Panc1 (cell line): ENCODE results near the gene ASCL2. TPM values are rescaled to one million over a fixed set of nuclear protein-coding genes. Genes with fewer than 3 reads are reported as not detected.

ENCODE experiments used
- ATAC-seq: fragments of 200-7000 bp; cut with Tn5 transposase; 2 replicates; pipeline ENCODE4 v1.9.1; 2020; ENCODE audit warnings: mild to moderate bottlenecking, moderate library complexity
- BruUV-seq: library from RNA; stranded (reverse); fragments of 400-500 nt; replicated peaks from 2 replicates; lab custom pipeline; 2021; lab: Mats Ljungman, UMichigan
- CTCF ChIA-PET: fragments of 300-600 bp; sonication (Branson Sonifier 250); formaldehyde crosslinking; loops from one replicate; lab custom pipeline; 2022; ENCODE audit warnings: antibody characterized with exemption; lab: Charles Lee
- POLR2A ChIA-PET: fragments of 300-600 bp; sonication (Branson Sonifier 250); formaldehyde crosslinking; loops from one replicate; lab custom pipeline; 2022; ENCODE audit warnings: antibody characterized with exemption; lab: Charles Lee
- DNase-seq: peaks from one replicate; pipeline ENCODE4 v3.0.0-alpha.2; 2010; ENCODE audit warnings: low read depth, low spot score
- H3K27ac ChIP-seq: 2 replicates; pipeline ENCODE4 v1.5.1; 2011; ENCODE audit warnings: mild to moderate bottlenecking, low read length, inconsistent platforms
- H3K27me3 ChIP-seq: fragments of 200-500 bp; sonication (Bioruptor generic); 2 replicates; pipeline ENCODE4 v1.6.0; 2014; ENCODE audit warnings: low read length, inconsistent platforms; ENCODE audit not compliant: control insufficient read depth, insufficient read depth
- H3K36me3 ChIP-seq: fragments of 200-500 bp; sonication (Bioruptor generic); 2 replicates; pipeline ENCODE4 v1.5.1; 2014; ENCODE audit warnings: inconsistent platforms, mild to moderate bottlenecking, low read length, moderate library complexity; ENCODE audit not compliant: control insufficient read depth, insufficient read depth
- H3K4me1 ChIP-seq: 2 replicates; pipeline ENCODE4 v1.5.1; 2011; ENCODE audit warnings: inconsistent platforms, mild to moderate bottlenecking, low read length, moderate library complexity; ENCODE audit not compliant: control insufficient read depth, insufficient read depth
- H3K4me3 ChIP-seq, 2 experiments: 2 replicates each; pipeline ENCODE4 v1.5.1; 2011 to 2012; ENCODE audit warnings: low read depth in 2 of 2, low read length in 2 of 2, mild to moderate bottlenecking in 2 of 2, inconsistent platforms in 1 of 2, moderate library complexity in 1 of 2
- H3K9me3 ChIP-seq: fragments of 200-500 bp; sonication (Bioruptor generic); 2 replicates; pipeline ENCODE4 v1.5.1; 2014; ENCODE audit warnings: low read depth, mild to moderate bottlenecking, inconsistent platforms, low read length, moderate library complexity; ENCODE audit not compliant: control insufficient read depth, insufficient read depth
- POLR2AphosphoS5 ChIP-seq: IDR thresholded peaks from 2 replicates; pipeline ENCODE4 v1.6.1; 2012; ENCODE audit warnings: mild to moderate bottlenecking, low read depth, low read length, moderate library complexity
- SIN3A ChIP-seq: IDR thresholded peaks from 2 replicates; pipeline ENCODE4 v1.6.1; 2012; ENCODE audit warnings: low read depth, mild to moderate bottlenecking, low read length, moderate library complexity, borderline replicate concordance; ENCODE audit not compliant: insufficient read depth
- TCF7L2 ChIP-seq: IDR thresholded peaks from 2 replicates; pipeline ENCODE4 v1.6.1; 2011; ENCODE audit warnings: mild to moderate bottlenecking, low read depth, low read length, inconsistent platforms
- in situ Hi-C: cut with HindIII; loops from 2 replicates; pipeline ENCODE4 v1.10.0; 2016; ENCODE audit warnings: low sequenced_read_pairs, low pct_unique_long_range_greater_than_20kb
- intact Hi-C: fragments of 100-400 bp; cut with micrococcal nuclease; formaldehyde crosslinking; loops from one replicate; pipeline ENCODE4 v1.10.0; 2022; ENCODE audit not compliant: unreplicated experiment
- total RNA-seq: library from RNA; stranded (reverse); gene quantifications from one replicate; pipeline ENCODE4 v1.2.1, GENCODE V29; 2021; ENCODE audit not compliant: unreplicated experiment
- TF ChIP-seq, protein P1 (sequence below): fragments of 450-650 bp; IDR thresholded peaks from 2 replicates; pipeline ENCODE4 v1.5.1; 2017; ENCODE audit warnings: mild to moderate bottlenecking
- TF ChIP-seq, protein P2 (sequence below), 2 experiments: IDR thresholded peaks; 2 replicates each; pipeline ENCODE4 v1.6.1; 2011 to 2012; ENCODE audit warnings: low read depth in 2 of 2, control low read depth in 1 of 2, low read length in 1 of 2, mild to moderate bottlenecking in 1 of 2, moderate library complexity in 1 of 2; ENCODE audit not compliant: insufficient read depth in 1 of 2

ASCL2 gene
- total RNA-seq, 1 experiment from 2014 or later = not detected

DNA sequence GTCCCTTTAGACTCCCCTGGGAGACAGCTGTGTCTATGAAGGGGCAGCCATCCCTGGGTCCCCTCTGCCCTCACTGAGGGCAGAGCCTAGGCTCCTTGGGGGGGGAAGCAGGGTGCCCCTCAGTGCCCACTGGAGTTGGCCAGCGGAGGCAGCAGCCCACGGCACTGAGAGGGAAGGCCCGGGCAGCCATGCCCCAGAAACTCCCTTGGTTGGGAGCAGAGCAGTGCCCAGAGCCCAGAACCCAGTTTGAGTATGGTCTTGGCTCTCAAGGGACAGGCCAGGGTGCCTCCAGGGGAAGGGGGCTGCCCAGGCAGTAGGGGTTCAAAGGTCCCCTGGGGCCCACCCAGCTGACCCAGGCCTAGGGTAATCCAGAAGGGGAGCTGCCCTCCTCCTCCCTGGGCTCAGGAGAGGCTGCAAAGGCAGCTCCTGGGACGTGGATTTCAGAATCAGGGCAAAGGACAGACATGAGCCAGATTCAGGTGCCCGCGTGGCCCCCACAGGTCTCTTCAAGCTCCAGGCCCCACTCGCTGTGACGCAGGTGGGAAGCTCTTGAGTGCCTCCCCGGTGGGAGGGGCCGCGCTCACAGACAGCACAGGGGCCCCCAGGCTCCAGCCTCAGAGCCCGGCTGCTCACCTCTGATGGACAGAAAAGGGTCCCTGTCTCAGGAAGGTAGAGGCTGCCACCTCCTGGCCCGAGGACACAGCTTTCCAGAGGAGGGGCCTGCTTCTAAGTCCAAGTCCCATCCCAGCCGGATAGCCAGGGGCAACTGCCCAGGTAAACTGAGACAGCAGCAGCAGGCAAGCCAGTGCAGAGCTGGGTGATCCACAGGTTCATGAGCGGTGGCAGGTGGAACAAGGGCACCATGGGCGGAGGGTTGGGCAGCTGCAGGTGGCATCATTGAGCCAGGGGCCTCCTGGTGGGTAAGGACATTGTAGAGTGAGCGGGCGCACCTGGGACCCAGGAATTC is 28.7 kb upstream of the ASCL2 start:
- in situ Hi-C loops = no loop called here
- Histone ChIP-seq H3K4me3 (no peak overlapping the region), H3K4me1 (no peaks in the 10 kb centered on the region), H3K9me3 (no peaks in the 10 kb centered on the region), H3K27ac (no peak overlapping the region), H3K27me3 (peaks cover 5% of the 10 kb centered on the region; the same call in 1 of the 2 replicates), H3K36me3 (no peaks in the 10 kb centered on the region)
- no TSS peak for BruUV-seq
- DNase-seq = no peak
- POLR2A ChIA-PET = no interaction called here
- ATAC-seq = peak; percentile 82
- TF ChIP-seq SIN3A = no peak
- TF ChIP-seq, protein P1, sequence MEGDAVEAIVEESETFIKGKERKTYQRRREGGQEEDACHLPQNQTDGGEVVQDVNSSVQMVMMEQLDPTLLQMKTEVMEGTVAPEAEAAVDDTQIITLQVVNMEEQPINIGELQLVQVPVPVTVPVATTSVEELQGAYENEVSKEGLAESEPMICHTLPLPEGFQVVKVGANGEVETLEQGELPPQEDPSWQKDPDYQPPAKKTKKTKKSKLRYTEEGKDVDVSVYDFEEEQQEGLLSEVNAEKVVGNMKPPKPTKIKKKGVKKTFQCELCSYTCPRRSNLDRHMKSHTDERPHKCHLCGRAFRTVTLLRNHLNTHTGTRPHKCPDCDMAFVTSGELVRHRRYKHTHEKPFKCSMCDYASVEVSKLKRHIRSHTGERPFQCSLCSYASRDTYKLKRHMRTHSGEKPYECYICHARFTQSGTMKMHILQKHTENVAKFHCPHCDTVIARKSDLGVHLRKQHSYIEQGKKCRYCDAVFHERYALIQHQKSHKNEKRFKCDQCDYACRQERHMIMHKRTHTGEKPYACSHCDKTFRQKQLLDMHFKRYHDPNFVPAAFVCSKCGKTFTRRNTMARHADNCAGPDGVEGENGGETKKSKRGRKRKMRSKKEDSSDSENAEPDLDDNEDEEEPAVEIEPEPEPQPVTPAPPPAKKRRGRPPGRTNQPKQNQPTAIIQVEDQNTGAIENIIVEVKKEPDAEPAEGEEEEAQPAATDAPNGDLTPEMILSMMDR = peak; percentile 92
- intact Hi-C loops = loop anchor here (1.0 kb wide), 1 partner anchor 102 kb away; no protein-coding TSS in a partner anchor
- CTCF ChIA-PET = interaction anchor here (0.6 to 2.9 kb wide), 9 partner anchors 15 to 247 kb away, joined by 3 to 9 read pairs (median 4); no protein-coding TSS in a partner anchor

DNA sequence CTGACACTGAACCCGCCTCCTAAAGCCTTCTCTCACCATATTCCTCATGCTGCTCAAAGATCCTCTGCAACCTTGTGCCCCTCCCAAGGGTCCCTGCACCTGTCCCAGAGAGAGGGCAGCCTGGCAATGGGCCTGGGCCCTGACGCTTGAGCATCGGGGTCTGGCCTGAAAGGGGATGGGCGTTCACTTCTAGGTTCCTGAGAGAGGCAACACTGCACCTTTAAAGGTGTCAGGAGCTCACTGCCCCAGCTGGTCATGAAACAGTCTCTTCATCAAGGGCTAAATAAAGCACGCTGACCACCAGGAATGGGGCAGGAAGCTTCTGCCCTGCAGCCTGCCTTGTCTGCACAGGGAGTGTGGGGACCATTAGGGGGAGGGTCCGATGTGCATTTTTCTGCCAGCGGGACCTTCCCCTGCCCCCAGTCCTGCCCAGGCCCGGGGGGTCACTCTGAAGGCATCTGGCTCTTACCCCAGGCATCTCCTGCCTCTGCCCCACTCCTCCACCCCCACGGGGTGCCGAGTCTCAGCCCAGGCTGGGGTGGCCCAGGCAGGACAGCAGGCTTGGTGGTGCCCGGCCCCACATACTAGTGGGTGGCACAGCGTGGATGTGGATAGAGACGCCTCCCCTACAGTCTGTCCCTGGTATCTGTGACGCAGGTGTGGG is 27.9 kb upstream of the ASCL2 start:
- BruUV-seq = no TSS peak
- ChIA-PET POLR2A (no interaction called here), CTCF (interaction anchor here (1.0 to 2.9 kb wide), 5 partner anchors 89 to 122 kb away, joined by 4 to 9 read pairs (median 7); no protein-coding TSS in a partner anchor)
- no peak for DNase-seq
- no peak overlapping the region for H3K4me3 ChIP-seq
- no peaks in the 10 kb centered on the region for H3K9me3 ChIP-seq
- in situ Hi-C loops = no loop called here
- no peaks in the 10 kb centered on the region for H3K4me1 ChIP-seq
- peaks cover 5% of the 10 kb centered on the region; the same call in 1 of the 2 replicates for H3K27me3 ChIP-seq
- no peaks in the 10 kb centered on the region for H3K36me3 ChIP-seq
- H3K27ac ChIP-seq = no peak overlapping the region
- TF ChIP-seq, protein P2, sequence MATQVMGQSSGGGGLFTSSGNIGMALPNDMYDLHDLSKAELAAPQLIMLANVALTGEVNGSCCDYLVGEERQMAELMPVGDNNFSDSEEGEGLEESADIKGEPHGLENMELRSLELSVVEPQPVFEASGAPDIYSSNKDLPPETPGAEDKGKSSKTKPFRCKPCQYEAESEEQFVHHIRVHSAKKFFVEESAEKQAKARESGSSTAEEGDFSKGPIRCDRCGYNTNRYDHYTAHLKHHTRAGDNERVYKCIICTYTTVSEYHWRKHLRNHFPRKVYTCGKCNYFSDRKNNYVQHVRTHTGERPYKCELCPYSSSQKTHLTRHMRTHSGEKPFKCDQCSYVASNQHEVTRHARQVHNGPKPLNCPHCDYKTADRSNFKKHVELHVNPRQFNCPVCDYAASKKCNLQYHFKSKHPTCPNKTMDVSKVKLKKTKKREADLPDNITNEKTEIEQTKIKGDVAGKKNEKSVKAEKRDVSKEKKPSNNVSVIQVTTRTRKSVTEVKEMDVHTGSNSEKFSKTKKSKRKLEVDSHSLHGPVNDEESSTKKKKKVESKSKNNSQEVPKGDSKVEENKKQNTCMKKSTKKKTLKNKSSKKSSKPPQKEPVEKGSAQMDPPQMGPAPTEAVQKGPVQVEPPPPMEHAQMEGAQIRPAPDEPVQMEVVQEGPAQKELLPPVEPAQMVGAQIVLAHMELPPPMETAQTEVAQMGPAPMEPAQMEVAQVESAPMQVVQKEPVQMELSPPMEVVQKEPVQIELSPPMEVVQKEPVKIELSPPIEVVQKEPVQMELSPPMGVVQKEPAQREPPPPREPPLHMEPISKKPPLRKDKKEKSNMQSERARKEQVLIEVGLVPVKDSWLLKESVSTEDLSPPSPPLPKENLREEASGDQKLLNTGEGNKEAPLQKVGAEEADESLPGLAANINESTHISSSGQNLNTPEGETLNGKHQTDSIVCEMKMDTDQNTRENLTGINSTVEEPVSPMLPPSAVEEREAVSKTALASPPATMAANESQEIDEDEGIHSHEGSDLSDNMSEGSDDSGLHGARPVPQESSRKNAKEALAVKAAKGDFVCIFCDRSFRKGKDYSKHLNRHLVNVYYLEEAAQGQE (IDR thresholded peaks at IDR 0.05; ENCODE audit: insufficient read depth in 1 of 2, low read depth in 2 of 2, low read length in 1 of 2) = no peak
- TF ChIP-seq POLR2AphosphoS5 (no peak), TCF7L2 (no peak), SIN3A (no peak)
- TF ChIP-seq, protein P1 = no peak
- intact Hi-C loops = no loop called here
- ATAC-seq = no peak
